ENCODE data around the gene DDX46.

Gene DDX46

DNA sequence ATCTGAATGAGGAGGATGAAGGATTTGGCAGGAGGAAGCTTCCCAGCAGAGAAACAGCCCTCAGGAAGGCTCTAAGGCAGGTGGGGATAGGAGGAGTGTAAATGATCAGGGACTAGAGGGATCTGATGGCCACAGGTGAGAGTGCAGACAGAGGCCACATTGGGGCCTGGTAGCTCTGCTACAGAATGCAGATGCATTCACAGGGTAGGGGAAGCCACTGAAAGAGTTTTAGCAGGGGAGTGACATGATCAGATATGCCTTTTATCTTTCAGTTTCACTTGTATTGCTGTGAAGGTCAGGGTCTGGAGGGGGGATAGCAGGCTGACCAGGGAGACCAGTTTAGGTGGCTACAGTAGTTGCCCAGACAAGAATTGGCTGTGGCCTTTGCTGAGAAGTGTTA, 118.6 kb downstream of the DDX46 start:
- Histone ChIP-seq H3K36me3 (replicated peaks; ENCODE audit: low read depth, low read length) (peaks cover 3% of the 10 kb centered on the region), H3K9ac (ENCODE audit: low read length) (no peak overlapping the region), H3K79me2 (ENCODE audit: low read length) (peaks cover 57% of the 10 kb centered on the region), H3K27ac (ENCODE audit: low read length) (no peak overlapping the region), H3K27me3 (ENCODE audit: low read depth, low read length) (no peaks in the 10 kb centered on the region), H3K9me3 (ENCODE audit: insufficient read depth, low read length) (no peaks in the 10 kb centered on the region), H3K4me1 (ENCODE audit: low read length) (peaks cover 8% of the 10 kb centered on the region), H2AFZ (ENCODE audit: low read depth, low read length) (no peak overlapping the region), H3K4me3 (ENCODE audit: low read length) (no peak overlapping the region), H4K20me1 (ENCODE audit: insufficient read depth, low read length) (no peaks in the 10 kb centered on the region), H3K4me2 (ENCODE audit: low read length) (no peak overlapping the region)
- TF ChIP-seq, protein P1, sequence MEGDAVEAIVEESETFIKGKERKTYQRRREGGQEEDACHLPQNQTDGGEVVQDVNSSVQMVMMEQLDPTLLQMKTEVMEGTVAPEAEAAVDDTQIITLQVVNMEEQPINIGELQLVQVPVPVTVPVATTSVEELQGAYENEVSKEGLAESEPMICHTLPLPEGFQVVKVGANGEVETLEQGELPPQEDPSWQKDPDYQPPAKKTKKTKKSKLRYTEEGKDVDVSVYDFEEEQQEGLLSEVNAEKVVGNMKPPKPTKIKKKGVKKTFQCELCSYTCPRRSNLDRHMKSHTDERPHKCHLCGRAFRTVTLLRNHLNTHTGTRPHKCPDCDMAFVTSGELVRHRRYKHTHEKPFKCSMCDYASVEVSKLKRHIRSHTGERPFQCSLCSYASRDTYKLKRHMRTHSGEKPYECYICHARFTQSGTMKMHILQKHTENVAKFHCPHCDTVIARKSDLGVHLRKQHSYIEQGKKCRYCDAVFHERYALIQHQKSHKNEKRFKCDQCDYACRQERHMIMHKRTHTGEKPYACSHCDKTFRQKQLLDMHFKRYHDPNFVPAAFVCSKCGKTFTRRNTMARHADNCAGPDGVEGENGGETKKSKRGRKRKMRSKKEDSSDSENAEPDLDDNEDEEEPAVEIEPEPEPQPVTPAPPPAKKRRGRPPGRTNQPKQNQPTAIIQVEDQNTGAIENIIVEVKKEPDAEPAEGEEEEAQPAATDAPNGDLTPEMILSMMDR (IDR thresholded peaks at IDR 0.05; ENCODE audit: low read depth, low read length), result no peak
- no peak for TF ChIP-seq EZH2phosphoT487 (IDR thresholded peaks at IDR 0.05; ENCODE audit: low read depth)

DNA sequence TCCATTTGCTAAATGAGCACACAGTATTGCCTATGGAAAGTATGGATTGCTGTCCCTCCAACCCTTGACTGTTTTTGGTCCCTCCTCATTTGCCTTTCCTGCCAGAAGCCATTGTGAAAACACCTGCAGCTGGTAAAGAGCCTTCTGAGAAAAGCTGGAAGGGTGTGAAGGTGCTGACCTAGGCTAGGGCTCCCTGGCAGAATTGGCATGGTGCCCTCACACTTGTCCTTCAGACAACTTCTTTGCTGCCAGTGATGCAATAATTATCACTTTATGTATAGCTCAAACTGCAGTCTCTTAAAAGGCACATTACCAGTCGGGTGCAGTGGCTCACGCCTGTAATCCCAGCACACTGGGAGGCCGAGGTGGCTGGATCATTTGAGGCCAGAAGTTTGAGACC, 119.8 kb downstream of the DDX46 start:
- Histone ChIP-seq H3K9me3 (ENCODE audit: insufficient read depth, low read length) (no peaks in the 10 kb centered on the region), H3K4me1 (ENCODE audit: low read length) (peaks cover 4% of the 10 kb centered on the region), H2AFZ (ENCODE audit: low read depth, low read length) (no peak overlapping the region), H3K79me2 (ENCODE audit: low read length) (peaks cover 57% of the 10 kb centered on the region), H3K4me3 (ENCODE audit: low read length) (no peak overlapping the region), H3K36me3 (replicated peaks; ENCODE audit: low read depth, low read length) (peaks cover 3% of the 10 kb centered on the region), H3K4me2 (ENCODE audit: low read length) (no peak overlapping the region), H3K27me3 (ENCODE audit: low read depth, low read length) (no peaks in the 10 kb centered on the region), H3K27ac (ENCODE audit: low read length) (no peak overlapping the region), H3K9ac (ENCODE audit: low read length) (no peak overlapping the region), H4K20me1 (ENCODE audit: insufficient read depth, low read length) (no peaks in the 10 kb centered on the region)
- TF ChIP-seq EZH2phosphoT487 (IDR thresholded peaks at IDR 0.05; ENCODE audit: low read depth), result no peak
- TF ChIP-seq, protein P1 (IDR thresholded peaks at IDR 0.05; ENCODE audit: low read depth, low read length), result no peak

DNA sequence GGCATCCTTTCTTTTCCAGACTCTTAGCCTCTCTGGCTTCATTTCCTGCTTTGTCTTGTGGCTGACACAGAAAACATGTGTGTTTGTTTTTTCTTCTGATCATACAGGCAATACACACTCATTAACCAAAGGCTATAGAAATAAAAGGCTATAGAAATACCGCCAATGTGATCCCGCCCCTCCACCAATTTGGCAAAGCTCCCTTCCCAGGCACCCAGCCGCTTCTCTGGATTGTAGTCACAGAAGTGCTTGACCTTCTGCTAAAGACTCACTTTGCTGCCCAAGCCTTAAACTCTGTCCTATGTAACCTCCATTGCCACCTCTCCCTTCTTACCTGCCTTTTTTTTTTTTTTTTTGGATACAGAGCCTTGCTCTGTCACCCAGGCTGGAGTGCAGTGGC, 120.9 kb downstream of the DDX46 start:
- no peak overlapping the region for H3K27ac ChIP-seq (ENCODE audit: low read length)
- H2AFZ ChIP-seq (ENCODE audit: low read depth, low read length), result no peak overlapping the region
- no peak overlapping the region for H3K4me2 ChIP-seq (ENCODE audit: low read length)
- H3K36me3 ChIP-seq (replicated peaks; ENCODE audit: low read depth, low read length), result peaks cover 3% of the 10 kb centered on the region
- no peaks in the 10 kb centered on the region for H4K20me1 ChIP-seq (ENCODE audit: insufficient read depth, low read length)
- H3K79me2 ChIP-seq (ENCODE audit: low read length), result peaks cover 54% of the 10 kb centered on the region
- no peaks in the 10 kb centered on the region for H3K9me3 ChIP-seq (ENCODE audit: insufficient read depth, low read length)
- H3K27me3 ChIP-seq (ENCODE audit: low read depth, low read length), result no peaks in the 10 kb centered on the region
- no peaks in the 10 kb centered on the region for H3K4me1 ChIP-seq (ENCODE audit: low read length)
- H3K4me3 ChIP-seq (ENCODE audit: low read length), result no peak overlapping the region
- no peak for TF ChIP-seq EZH2phosphoT487 (IDR thresholded peaks at IDR 0.05; ENCODE audit: low read depth)
- TF ChIP-seq, protein P1 (IDR thresholded peaks at IDR 0.05; ENCODE audit: low read depth, low read length), result no peak
- H3K9ac ChIP-seq (ENCODE audit: low read length), result no peak overlapping the region
